NCI-H2227 treated with DMSO at 0.1 percent for 48 hours (cell line): ENCODE measurements around the gene REPIN1.
A peak's percentile ranks its signal among the peaks of the same experiment; 100 is the strongest.

Source experiments
- DNase-seq: peaks from one replicate; lab custom pipeline; 2025; lab: John Stamatoyannopoulos, UW

REPIN1 gene

GRCh38 chr7:150407588-150408392, 39.2 kb downstream of the REPIN1 start:
- no peak for DNase-seq

- DNase-seq, result no peak
Measured at GRCh38 chr7:150408393-150409299, 40.0 kb downstream of the REPIN1 start.

DNA sequence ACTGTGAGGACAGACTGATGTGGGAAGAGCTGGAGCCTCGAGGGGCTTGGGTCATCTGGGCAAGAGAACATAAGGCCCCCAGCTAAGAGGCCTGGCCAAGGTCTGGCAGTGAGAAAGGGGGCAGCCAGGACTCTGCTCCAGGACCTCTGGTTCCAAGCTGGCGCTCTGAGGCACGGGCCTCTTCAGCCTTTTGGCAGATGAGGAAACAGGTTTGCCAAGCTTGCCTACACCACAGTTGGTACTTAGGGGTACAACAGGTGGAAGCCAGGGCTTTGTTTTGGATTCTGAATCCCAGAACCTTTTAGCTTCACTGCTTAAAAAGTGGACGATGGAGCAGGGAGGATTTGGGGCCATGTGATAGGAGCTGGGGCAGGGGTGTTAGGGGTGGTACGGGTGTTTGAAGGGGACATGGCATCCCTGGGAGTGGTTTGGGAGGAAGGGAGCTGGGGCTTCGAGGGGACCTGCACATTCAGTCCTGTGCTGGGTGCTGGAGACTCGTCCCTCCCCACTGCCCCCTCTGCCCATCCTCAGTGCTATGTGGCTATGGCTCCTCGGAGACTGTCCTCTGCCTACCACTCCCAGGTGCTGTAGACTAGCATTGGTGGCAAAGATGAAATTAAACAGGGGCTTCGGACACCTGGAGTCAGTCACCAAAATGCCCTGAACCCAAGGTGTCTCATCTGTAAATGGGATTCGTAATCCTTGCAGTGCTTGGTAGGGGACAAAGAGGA, 40.8 kb downstream of the REPIN1 start:
- no peak for DNase-seq

DNA sequence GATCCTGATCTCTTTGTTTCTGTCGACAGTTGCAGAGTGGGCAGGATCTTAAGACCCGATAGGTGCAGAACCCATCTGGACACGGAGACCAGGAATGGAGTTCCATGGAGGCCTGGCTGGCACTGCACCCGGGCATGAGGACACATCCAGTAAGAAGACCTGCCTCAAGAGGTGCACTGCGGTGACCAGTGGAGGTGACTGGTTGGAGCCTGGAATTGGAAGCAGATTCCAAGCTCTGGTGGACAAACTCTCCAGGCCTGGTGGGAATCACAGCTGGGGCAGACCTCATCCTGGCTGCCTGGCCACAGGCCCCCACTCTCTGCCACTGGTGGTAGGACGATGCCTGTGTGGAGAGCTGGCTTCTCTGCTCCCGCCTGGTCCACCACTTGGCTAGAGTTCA, 41.5 kb downstream of the REPIN1 start:
- DNase-seq, result no peak

GRCh38 chr7:150410680-150411346, 42.2 kb downstream of the REPIN1 start:
- no peak for DNase-seq

GRCh38 chr7:150411606-150412005, 43.0 kb downstream of the REPIN1 start:
- DNase-seq, result no peak

- DNase-seq, result no peak
Measured at GRCh38 chr7:150412016-150412415, 43.4 kb downstream of the REPIN1 start.

DNA sequence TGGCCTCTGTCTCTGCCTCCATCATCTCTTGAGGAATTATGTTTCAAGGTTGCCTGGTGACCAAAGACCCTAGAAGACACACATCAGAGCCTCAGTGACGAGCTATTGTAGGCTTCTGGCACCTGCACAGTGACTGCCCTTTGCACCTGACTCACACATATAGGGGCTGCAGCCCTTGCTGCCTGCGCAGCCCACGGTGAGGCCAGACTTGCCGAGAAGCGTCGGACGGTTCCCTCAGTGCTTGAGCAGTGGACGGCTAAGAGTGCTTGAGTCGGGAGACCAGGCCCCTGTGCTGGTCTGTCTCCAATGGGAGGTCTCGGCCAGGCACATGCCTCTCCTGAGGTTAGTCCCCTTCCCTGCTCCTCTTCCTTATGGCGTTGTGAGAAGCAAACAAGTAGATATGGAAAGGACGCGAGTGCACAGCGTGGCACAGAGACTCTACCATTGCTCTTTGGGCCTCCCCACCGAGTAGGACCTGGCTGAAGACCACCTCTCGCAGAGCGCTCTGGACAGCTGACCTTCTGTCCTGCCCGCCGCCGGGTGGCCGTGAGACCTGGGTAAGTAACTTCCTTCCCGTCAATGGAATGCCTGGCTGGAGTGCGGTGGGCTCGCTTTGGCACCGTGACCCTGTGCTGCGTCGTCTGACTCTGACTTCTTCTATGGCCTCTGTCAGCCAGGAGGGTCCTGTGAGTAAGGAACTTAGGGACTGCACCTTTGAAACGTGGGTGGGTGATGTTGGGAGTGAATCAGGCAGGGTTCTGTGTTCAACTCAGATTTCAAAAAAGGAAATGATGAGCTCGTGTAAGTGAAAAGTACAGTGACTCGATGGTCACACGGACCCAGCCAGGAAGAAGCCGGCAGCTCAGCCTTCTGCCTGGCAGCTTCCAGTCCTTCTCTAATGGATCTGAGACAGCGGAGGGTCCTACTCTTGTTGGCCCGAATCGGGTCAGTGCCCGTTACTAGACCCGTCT, 44.2 kb downstream of the REPIN1 start:
- DNase-seq, result no peak

DNA sequence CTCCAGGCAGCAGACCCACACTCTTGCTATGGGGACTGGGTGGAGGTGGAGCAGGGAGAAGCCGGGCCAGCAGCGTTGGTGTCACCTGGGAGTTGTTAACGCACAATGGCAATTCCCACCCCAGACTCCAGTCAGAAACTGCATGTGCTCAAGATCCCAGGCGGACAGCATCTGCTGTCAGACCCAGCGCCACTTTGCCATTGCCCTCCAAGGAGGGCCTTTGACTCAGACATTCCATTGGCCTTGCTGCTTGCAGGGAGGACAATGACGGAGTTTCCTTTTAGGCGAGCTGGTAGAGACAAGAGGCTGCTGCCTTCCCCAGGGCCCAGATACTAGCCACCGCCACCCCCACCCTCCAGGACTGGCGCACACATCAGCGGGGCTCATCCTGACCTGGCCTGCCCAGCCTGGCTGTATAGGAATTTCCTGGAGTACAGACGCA, 45.0 kb downstream of the REPIN1 start:
- no peak for DNase-seq

GRCh38 chr7:150415161-150416153, 46.8 kb downstream of the REPIN1 start:
- DNase-seq, result no peak

GRCh38 chr7:150417239-150417638, 48.6 kb downstream of the REPIN1 start:
- DNase-seq, result no peak

GRCh38 chr7:150417863-150418262, 49.2 kb downstream of the REPIN1 start:
- no peak for DNase-seq

GRCh38 chr7:150420242-150420641, 51.6 kb downstream of the REPIN1 start:
- DNase-seq, result no peak

DNA sequence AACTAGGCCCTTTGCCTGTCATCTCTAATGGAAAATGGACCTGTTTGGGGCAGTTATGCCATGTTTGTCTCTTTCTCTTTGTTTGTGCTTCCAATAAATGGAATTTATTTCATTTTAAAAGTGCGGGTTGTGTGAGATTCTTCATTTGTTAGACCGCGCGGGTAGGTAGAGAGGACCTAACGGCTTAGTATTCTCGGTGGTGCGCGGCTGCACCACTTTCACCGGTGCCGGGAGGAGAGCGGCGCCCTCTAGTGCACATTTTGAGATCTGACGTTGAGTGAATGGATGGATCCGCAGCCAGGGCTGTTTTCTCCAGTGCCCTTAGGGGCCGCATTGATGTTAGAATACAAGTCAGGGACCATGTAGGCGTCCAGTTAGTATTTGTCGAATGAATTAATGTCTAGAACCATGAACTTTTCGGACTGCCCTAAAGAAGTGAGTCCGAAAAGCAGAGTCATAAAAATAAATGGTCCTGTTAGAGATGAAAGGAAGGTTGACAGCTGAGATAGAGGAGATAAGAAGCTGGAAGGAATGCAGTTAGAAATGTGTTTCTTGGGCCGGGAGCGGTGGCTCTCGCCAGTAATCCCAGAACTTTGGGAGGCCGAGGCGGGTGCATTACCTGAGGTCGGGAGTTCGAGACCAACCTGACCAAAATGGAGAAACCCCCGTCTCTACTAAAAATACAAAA, 52.5 kb downstream of the REPIN1 start:
- DNase-seq, result peak; percentile 44

DNA sequence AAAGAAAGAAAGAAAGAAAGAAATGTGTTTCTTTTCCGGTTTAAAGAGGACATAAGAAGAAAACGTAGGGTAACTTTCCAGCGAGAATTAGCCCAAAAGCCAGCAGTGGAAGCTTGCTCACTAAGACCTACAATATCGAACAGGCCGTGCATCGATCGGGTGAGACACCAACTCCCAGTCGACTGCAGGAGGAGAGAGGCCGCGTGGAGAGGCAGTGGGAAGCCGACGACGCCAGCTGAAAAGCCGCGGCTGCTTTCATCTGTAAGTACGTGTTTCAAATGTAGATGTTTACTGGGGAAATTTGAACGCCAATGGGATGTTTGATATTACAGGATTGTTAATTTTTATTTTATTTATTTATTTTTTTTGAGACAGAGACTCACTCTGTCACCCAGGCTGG, 53.2 kb downstream of the REPIN1 start:
- no peak for DNase-seq
